ENCODE results near the gene IL1R2.

IL1R2 gene

GRCh38 chr2:102027036-102027980 is 35.5 kb downstream of the IL1R2 start:
- no peak for ATAC-seq (ENCODE audit: low read depth)
- H3K4me1 Mint-ChIP-seq, result peaks cover 5% of the 10 kb centered on the region
- H3K4me3 Mint-ChIP-seq, result no peak overlapping the region
- no peaks in the 10 kb centered on the region for H3K9me3 Mint-ChIP-seq
- DNase-seq (ENCODE audit: low spot score in 2 of 2), result no peak
- H3K27me3 Mint-ChIP-seq, result no peaks in the 10 kb centered on the region
- H3K36me3 Mint-ChIP-seq, result no peaks in the 10 kb centered on the region
- no peak overlapping the region for H3K27ac Mint-ChIP-seq

GRCh38 chr2:102028470-102028869 is 36.7 kb downstream of the IL1R2 start:
- no peak for DNase-seq (ENCODE audit: low spot score in 2 of 2)
- Mint-ChIP-seq H3K9me3 (no peaks in the 10 kb centered on the region), H3K36me3 (no peaks in the 10 kb centered on the region), H3K27ac (no peak overlapping the region), H3K27me3 (no peaks in the 10 kb centered on the region), H3K4me1 (peaks cover 10% of the 10 kb centered on the region), H3K4me3 (no peak overlapping the region)
- ATAC-seq (ENCODE audit: low read depth), result no peak

- H3K4me1 Mint-ChIP-seq, result peaks cover 15% of the 10 kb centered on the region
- no peak overlapping the region for H3K27ac Mint-ChIP-seq
- ATAC-seq (ENCODE audit: low read depth), result no peak
- no peaks in the 10 kb centered on the region for H3K9me3 Mint-ChIP-seq
- no peak for DNase-seq (ENCODE audit: low spot score in 2 of 2)
- H3K27me3 Mint-ChIP-seq, result no peaks in the 10 kb centered on the region
- no peaks in the 10 kb centered on the region for H3K36me3 Mint-ChIP-seq
- H3K4me3 Mint-ChIP-seq, result no peak overlapping the region
Observed at GRCh38 chr2:102029405-102029804, 37.6 kb downstream of the IL1R2 start.

DNA sequence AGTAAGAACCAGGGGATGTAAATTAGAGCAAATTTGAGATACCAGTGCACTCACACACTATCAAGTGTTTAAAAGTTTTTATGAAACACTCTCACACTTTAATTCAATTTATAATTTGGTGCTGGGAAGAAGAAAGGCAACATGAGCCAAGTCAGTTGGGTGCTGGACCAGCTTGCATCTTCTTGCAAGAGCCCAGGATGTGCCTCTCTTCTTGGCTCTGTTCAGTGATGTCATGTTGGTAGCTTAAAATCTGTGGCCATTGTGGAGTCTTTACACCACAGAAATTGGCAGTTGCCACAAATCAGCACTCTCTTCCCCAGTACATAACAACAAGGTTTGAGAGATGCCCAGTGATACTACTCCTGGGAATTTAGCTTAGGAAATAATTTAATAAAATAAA is 38.2 kb downstream of the IL1R2 start:
- ATAC-seq (ENCODE audit: low read depth) (no peak), DNase-seq (ENCODE audit: low spot score in 2 of 2) (no peak)
- Mint-ChIP-seq H3K36me3 (no peaks in the 10 kb centered on the region), H3K4me1 (peaks cover 15% of the 10 kb centered on the region), H3K27me3 (no peaks in the 10 kb centered on the region), H3K27ac (no peak overlapping the region), H3K9me3 (no peaks in the 10 kb centered on the region), H3K4me3 (no peak overlapping the region)

GRCh38 chr2:102030502-102030854 is 38.7 kb downstream of the IL1R2 start:
- no peak overlapping the region for H3K4me3 Mint-ChIP-seq
- DNase-seq (ENCODE audit: low spot score in 2 of 2), result no peak
- ATAC-seq (ENCODE audit: low read depth), result no peak

GRCh38 chr2:102030855-102031527 is 39.2 kb downstream of the IL1R2 start:
- Mint-ChIP-seq H3K4me3 (no peak overlapping the region), H3K9me3 (no peaks in the 10 kb centered on the region), H3K36me3 (no peaks in the 10 kb centered on the region), H3K27me3 (no peaks in the 10 kb centered on the region), H3K27ac (no peak overlapping the region), H3K4me1 (peaks cover 10% of the 10 kb centered on the region)
- ATAC-seq (ENCODE audit: low read depth), result no peak
- no peak for DNase-seq (ENCODE audit: low spot score in 2 of 2)

More at GRCh38 chr2:102030502-102030854, 38.7 kb downstream of the IL1R2 start:
- Mint-ChIP-seq H3K27me3 (no peaks in the 10 kb centered on the region), H3K36me3 (no peaks in the 10 kb centered on the region), H3K27ac (no peak overlapping the region), H3K9me3 (no peaks in the 10 kb centered on the region), H3K4me1 (peaks cover 13% of the 10 kb centered on the region)

- no peaks in the 10 kb centered on the region for H3K9me3 Mint-ChIP-seq
- ATAC-seq (ENCODE audit: low read depth) (no peak), DNase-seq (ENCODE audit: low spot score in 2 of 2) (no peak)
- H3K4me3 Mint-ChIP-seq, result no peak overlapping the region
- no peaks in the 10 kb centered on the region for H3K36me3 Mint-ChIP-seq
- peaks cover 10% of the 10 kb centered on the region for H3K4me1 Mint-ChIP-seq
- no peak overlapping the region for H3K27ac Mint-ChIP-seq
- peaks cover 1% of the 10 kb centered on the region for H3K27me3 Mint-ChIP-seq
Observed at GRCh38 chr2:102032368-102033030, 40.7 kb downstream of the IL1R2 start.

DNA sequence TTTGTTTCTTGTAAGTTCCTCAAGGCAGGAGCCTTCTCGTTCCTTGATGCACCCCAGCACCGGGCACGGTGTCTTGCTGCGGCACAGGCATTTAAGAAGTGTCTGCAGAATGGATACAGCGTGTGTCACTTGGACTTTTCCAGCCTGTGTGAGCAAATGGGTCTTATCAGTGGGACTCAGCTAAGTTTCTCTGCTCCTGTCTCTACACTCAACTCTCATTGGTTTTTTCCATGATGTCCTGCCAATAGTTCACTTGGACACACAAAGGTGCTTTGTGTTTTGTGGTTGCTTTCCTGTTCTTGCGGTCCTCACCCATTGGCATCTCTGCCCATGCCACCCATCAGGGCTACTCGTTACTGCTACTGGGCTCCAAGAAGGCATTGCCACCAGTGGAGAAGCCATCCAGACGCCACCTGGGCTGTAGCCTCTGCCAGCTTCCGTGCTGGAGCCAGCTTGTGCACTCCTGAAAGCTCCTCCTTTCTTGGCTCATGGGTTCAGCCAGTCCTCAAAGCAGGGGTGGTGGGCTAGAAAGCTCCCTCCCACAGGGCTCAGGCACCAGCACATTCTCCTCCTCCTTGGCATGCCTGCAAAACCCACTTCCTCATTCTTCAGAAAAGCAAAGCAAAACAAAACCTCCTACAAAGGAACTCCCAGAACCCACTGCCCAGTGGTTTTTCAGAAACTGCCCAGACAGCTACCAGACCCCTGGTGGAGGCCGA is 41.4 kb downstream of the IL1R2 start:
- ATAC-seq (ENCODE audit: low read depth), result peak; percentile 81
- Mint-ChIP-seq H3K27me3 (peaks cover 1% of the 10 kb centered on the region), H3K36me3 (no peaks in the 10 kb centered on the region), H3K4me3 (peak overlapping the region; percentile 57), H3K27ac (no peak overlapping the region), H3K4me1 (peaks cover 10% of the 10 kb centered on the region), H3K9me3 (no peaks in the 10 kb centered on the region)
- DNase-seq (ENCODE audit: low spot score in 2 of 2), result peak; percentile 11 to 17

GRCh38 chr2:102033750-102034682 is 42.3 kb downstream of the IL1R2 start:
- Mint-ChIP-seq H3K27me3 (peaks cover 1% of the 10 kb centered on the region), H3K36me3 (no peaks in the 10 kb centered on the region), H3K4me1 (peaks cover 10% of the 10 kb centered on the region), H3K9me3 (no peaks in the 10 kb centered on the region), H3K27ac (no peak overlapping the region), H3K4me3 (peak overlapping the region; percentile 57)
- no peak for ATAC-seq (ENCODE audit: low read depth)
- no peak for DNase-seq (ENCODE audit: low spot score in 2 of 2)

GRCh38 chr2:102034683-102035548 is 43.2 kb downstream of the IL1R2 start:
- H3K27ac Mint-ChIP-seq, result no peak overlapping the region
- H3K4me3 Mint-ChIP-seq, result no peak overlapping the region
- H3K36me3 Mint-ChIP-seq, result no peaks in the 10 kb centered on the region
- peaks cover 1% of the 10 kb centered on the region for H3K27me3 Mint-ChIP-seq
- DNase-seq (ENCODE audit: low spot score in 2 of 2) (no peak), ATAC-seq (ENCODE audit: low read depth) (no peak)
- no peaks in the 10 kb centered on the region for H3K9me3 Mint-ChIP-seq
- peaks cover 10% of the 10 kb centered on the region for H3K4me1 Mint-ChIP-seq

- DNase-seq (ENCODE audit: low spot score in 2 of 2) (no peak), ATAC-seq (ENCODE audit: low read depth) (no peak)
- peaks cover 10% of the 10 kb centered on the region for H3K4me1 Mint-ChIP-seq
- H3K4me3 Mint-ChIP-seq, result no peak overlapping the region
- no peaks in the 10 kb centered on the region for H3K9me3 Mint-ChIP-seq
- H3K27me3 Mint-ChIP-seq, result peaks cover 10% of the 10 kb centered on the region
- H3K36me3 Mint-ChIP-seq, result no peaks in the 10 kb centered on the region
- no peak overlapping the region for H3K27ac Mint-ChIP-seq
Observed at GRCh38 chr2:102037681-102038080, 45.9 kb downstream of the IL1R2 start.

GRCh38 chr2:102040229-102040628 is 48.5 kb downstream of the IL1R2 start:
- ATAC-seq (ENCODE audit: low read depth) (no peak), DNase-seq (ENCODE audit: low spot score in 2 of 2) (no peak)
- Mint-ChIP-seq H3K27ac (no peak overlapping the region), H3K36me3 (no peaks in the 10 kb centered on the region), H3K9me3 (no peaks in the 10 kb centered on the region), H3K27me3 (peaks cover 17% of the 10 kb centered on the region), H3K4me1 (no peaks in the 10 kb centered on the region), H3K4me3 (no peak overlapping the region)

Measured in memory B cell (primary cell).